H9 (cell line): Measurements from ENCODE around the gene CD1D. TPM values are rescaled to one million over a fixed set of nuclear protein-coding genes. Genes with fewer than 3 reads are reported as not detected.

Experiments
- DNase-seq: peaks from one replicate; pipeline ENCODE4 v3.0.0-alpha.2; 2017
- H2AFZ ChIP-seq: one replicate; pipeline ENCODE4 v1.6.1; 2013; ENCODE audit warnings: mild to moderate bottlenecking, low read length, control low read depth, moderate library complexity
- H2AK5ac ChIP-seq: 2 replicates; pipeline ENCODE4 v1.6.1; 2013; ENCODE audit warnings: low read length, control low read depth, mixed read lengths; ENCODE audit not compliant: insufficient read length
- H2BK120ac ChIP-seq: one replicate; pipeline ENCODE4 v1.6.1; 2013; ENCODE audit warnings: low read depth, mild to moderate bottlenecking, low read length, control low read depth, inconsistent platforms; ENCODE audit not compliant: poor library complexity, severe bottlenecking
- H2BK12ac ChIP-seq: 2 replicates; pipeline ENCODE4 v1.6.1; 2013; ENCODE audit warnings: low read length, control low read depth, mixed read lengths, low read depth; ENCODE audit not compliant: insufficient read length
- H2BK15ac ChIP-seq: 2 replicates; pipeline ENCODE4 v1.6.1; 2013; ENCODE audit warnings: low read depth, low read length, control low read depth
- H2BK20ac ChIP-seq: one replicate; pipeline ENCODE4 v1.6.1; 2013; ENCODE audit warnings: low read depth, mild to moderate bottlenecking, low read length, control low read depth, inconsistent platforms; ENCODE audit not compliant: poor library complexity, severe bottlenecking
- H2BK5ac ChIP-seq: 2 replicates; pipeline ENCODE4 v1.6.1; 2013; ENCODE audit warnings: low read length, control low read depth, mixed read lengths; ENCODE audit not compliant: insufficient read length
- H3K14ac ChIP-seq: 2 replicates; pipeline ENCODE4 v1.6.1; 2013; ENCODE audit warnings: low read length, control low read depth; ENCODE audit not compliant: insufficient read depth
- H3K18ac ChIP-seq: 2 replicates; pipeline ENCODE4 v1.6.1; 2013; ENCODE audit warnings: low read depth, mild to moderate bottlenecking, mixed read lengths, low read length, control low read depth; ENCODE audit not compliant: insufficient read length
- H3K23ac ChIP-seq: 2 replicates; pipeline ENCODE4 v1.6.1; 2013; ENCODE audit warnings: low read length, control low read depth, mixed read lengths, low read depth; ENCODE audit not compliant: insufficient read length
- H3K23me2 ChIP-seq: 2 replicates; pipeline ENCODE4 v1.6.1; 2013; ENCODE audit warnings: low read depth, mild to moderate bottlenecking, mixed read lengths, low read length, control low read depth; ENCODE audit not compliant: insufficient read length, poor library complexity, severe bottlenecking
- H3K27ac ChIP-seq: 2 replicates; pipeline ENCODE4 v1.5.1; 2013; ENCODE audit warnings: low read length, control low read depth, mixed read lengths, low read depth; ENCODE audit not compliant: insufficient read length
- H3K27me3 ChIP-seq: 2 replicates; pipeline ENCODE4 v1.6.1; 2013; ENCODE audit warnings: low read length, control low read depth, inconsistent platforms; ENCODE audit not compliant: insufficient read depth
- H3K4ac ChIP-seq: 2 replicates; pipeline ENCODE4 v1.6.1; 2013; ENCODE audit warnings: low read depth, mild to moderate bottlenecking, control low read depth, inconsistent platforms, low read length, moderate library complexity
- H3K4me1 ChIP-seq: 2 replicates; pipeline ENCODE4 v1.6.1; 2013; ENCODE audit warnings: low read length, control low read depth, inconsistent platforms; ENCODE audit not compliant: insufficient read depth
- H3K4me2 ChIP-seq: 2 replicates; pipeline ENCODE4 v1.6.1; 2013; ENCODE audit warnings: low read length, control low read depth, mixed read lengths; ENCODE audit not compliant: insufficient read length, insufficient read depth
- H3K56ac ChIP-seq: 2 replicates; pipeline ENCODE4 v1.6.1; 2013; ENCODE audit warnings: low read depth, mild to moderate bottlenecking, mixed read lengths, low read length, control low read depth; ENCODE audit not compliant: insufficient read length
- H3K79me1 ChIP-seq: 2 replicates; pipeline ENCODE4 v1.6.1; 2013; ENCODE audit warnings: low read depth, mild to moderate bottlenecking, moderate library complexity, low read length, control low read depth, inconsistent platforms; ENCODE audit not compliant: insufficient read depth, poor library complexity, severe bottlenecking
- H3K79me2 ChIP-seq: 2 replicates; pipeline ENCODE4 v1.6.1; 2013; ENCODE audit warnings: low read length, control low read depth, inconsistent platforms; ENCODE audit not compliant: insufficient read depth
- H3K9ac ChIP-seq: 2 replicates; pipeline ENCODE4 v1.6.1; 2013; ENCODE audit warnings: low read length, control low read depth, mixed read lengths; ENCODE audit not compliant: insufficient read length; ENCODE audit errors: extremely low read depth
- H3K9me3 ChIP-seq: one replicate; pipeline ENCODE4 v1.6.1; 2013; ENCODE audit warnings: low read depth, low read length, inconsistent platforms; ENCODE audit not compliant: control insufficient read depth
- H3T11ph ChIP-seq: one replicate; pipeline ENCODE4 v1.6.1; 2013; ENCODE audit warnings: mild to moderate bottlenecking, low read length, control low read depth, inconsistent platforms
- H4K20me1 ChIP-seq: one replicate; pipeline ENCODE4 v1.6.1; 2013; ENCODE audit not compliant: control insufficient read depth, insufficient read length, insufficient read depth
- H4K5ac ChIP-seq: 2 replicates; pipeline ENCODE4 v1.6.1; 2013; ENCODE audit warnings: low read depth, mild to moderate bottlenecking, mixed read lengths, low read length, control low read depth; ENCODE audit not compliant: insufficient read length
- H4K8ac ChIP-seq: replicated peaks from 2 replicates; pipeline ENCODE4 v1.6.1; 2013; ENCODE audit warnings: low read length, control low read depth, mixed read lengths, low read depth; ENCODE audit not compliant: insufficient read length
- H4K91ac ChIP-seq: 2 replicates; pipeline ENCODE4 v1.6.1; 2013; ENCODE audit warnings: low read depth, mild to moderate bottlenecking, moderate library complexity, mixed read lengths, low read length, control low read depth; ENCODE audit not compliant: insufficient read length
- H3K27ac Mint-ChIP-seq, 3 experiments: 2 replicates in 2 of 3; 3 replicates in 1 of 3; pipeline ENCODE4 v1.8.0; 2020 to 2021; ENCODE audit warnings: mixed read lengths in 3 of 3, mild to moderate bottlenecking in 1 of 3, moderate library complexity in 1 of 3
- H3K27me3 Mint-ChIP-seq: 2 replicates; pipeline ENCODE4 v1.8.0; 2021; ENCODE audit warnings: low read depth, mild to moderate bottlenecking, moderate library complexity, mixed read lengths
- H3K36me3 Mint-ChIP-seq, 3 experiments: 2 replicates in 2 of 3; 3 replicates in 1 of 3; pipeline ENCODE4 v1.8.0; 2020 to 2021; ENCODE audit warnings: low read depth in 3 of 3, mixed read lengths in 3 of 3; ENCODE audit not compliant: insufficient read depth in 1 of 3
- H3K4me1 Mint-ChIP-seq, 2 experiments: 2 replicates each; pipeline ENCODE4 v1.8.0; 2020; ENCODE audit warnings: mixed read lengths in 2 of 2
- H3K4me3 Mint-ChIP-seq, 2 experiments: 2 replicates in 1 of 2; 3 replicates in 1 of 2; pipeline ENCODE4 v1.8.0; 2020 to 2021; ENCODE audit warnings: mild to moderate bottlenecking in 2 of 2, mixed read lengths in 2 of 2, moderate library complexity in 1 of 2
- H3K9me3 Mint-ChIP-seq, 2 experiments: 2 replicates in 1 of 2; 3 replicates in 1 of 2; pipeline ENCODE4 v1.8.0; 2020; ENCODE audit warnings: mild to moderate bottlenecking in 2 of 2, mixed read lengths in 2 of 2, moderate library complexity in 1 of 2
- CTCF ChIP-seq: fragments of 200-600 bp; sonication (generic); conservative IDR thresholded peaks from 3 replicates; pipeline ENCODE4 v1.8.0; 2021; ENCODE audit warnings: antibody characterized with exemption, mild to moderate bottlenecking
- WGBS: extraction: QIAGEN DNeasy Blood & Tissue Kit; methylation state at CpG from one replicate; pipeline ENCODE4 v1.1.7; 2013; ENCODE audit warnings: missing lambda C conversion rate, low lambda C conversion rate, mixed read lengths; ENCODE audit not compliant: insufficient read length; ENCODE audit errors: extremely low coverage; 5-methylcytosine and 5-hydroxymethylcytosine counted together
- total RNA-seq: library from RNA; stranded (reverse); gene quantifications from 2 replicates; pipeline ENCODE4 v1.2.1, GENCODE V29; 2021

Gene CD1D
- total RNA-seq, 1 experiment from 2014 or later, result 0.98 TPM

GRCh38 chr1:158191299-158191698 is 10.6 kb downstream of the CD1D start:
- H3K56ac ChIP-seq, result no peak overlapping the region
- Mint-ChIP-seq H3K36me3 (no peaks in the 10 kb centered on the region), H3K27ac (peak overlapping the region in 1 of 3 experiments; percentile 66; a peak in 2 of 7 replicates), H3K9me3 (no peaks in the 10 kb centered on the region; a peak in 1 of 5 replicates), H3K27me3 (peaks cover 15% of the 10 kb centered on the region), H3K4me1 (peaks cover 28 to 34% of the 10 kb centered on the region in 2 experiments), H3K4me3 (peak overlapping the region in 1 of 2 experiments; percentile 45; a peak in 1 of 5 replicates)
- DNase-seq, result no peak
- H2BK20ac ChIP-seq, result no peak overlapping the region
- H3K23me2 ChIP-seq, result no peaks in the 10 kb centered on the region
- H3K27me3 ChIP-seq, result no peaks in the 10 kb centered on the region
- H2BK15ac ChIP-seq, result no peak overlapping the region
- no peak overlapping the region for H4K91ac ChIP-seq
- H3K9me3 ChIP-seq, result no peaks in the 10 kb centered on the region
- no peak overlapping the region for H2BK12ac ChIP-seq
- H4K20me1 ChIP-seq, result no peaks in the 10 kb centered on the region
- no peak overlapping the region for H3K9ac ChIP-seq
- no peak for TF ChIP-seq CTCF
- no peak overlapping the region for H3K18ac ChIP-seq
- WGBS, result no CpG with 5 or more reads among the region's 6 CpGs
- peak overlapping the region; percentile 21 for H3K27ac ChIP-seq
- H4K5ac ChIP-seq, result no peak overlapping the region
- no peak overlapping the region for H3K4ac ChIP-seq
- no peak overlapping the region for H4K8ac ChIP-seq
- H3K79me1 ChIP-seq, result no peaks in the 10 kb centered on the region
- no peak overlapping the region for H3K14ac ChIP-seq
- H2AK5ac ChIP-seq, result no peak overlapping the region
- no peak overlapping the region for H2AFZ ChIP-seq
- no peak overlapping the region for H3K23ac ChIP-seq
- no peak overlapping the region for H3T11ph ChIP-seq
- H3K4me2 ChIP-seq, result no peak overlapping the region
- no peak overlapping the region for H2BK120ac ChIP-seq
- no peaks in the 10 kb centered on the region for H3K79me2 ChIP-seq
- no peak overlapping the region for H2BK5ac ChIP-seq
- H3K4me1 ChIP-seq, result peaks cover 8% of the 10 kb centered on the region; the same call in 1 of the 2 replicates
